Measurements from ENCODE around the gene PDE9A.
"Not testable (repeated sequence)": the region's sequence is repeated elsewhere in the genome, so short reads cannot be mapped to it uniquely, and the experiment has no call there.

The PDE9A gene

DNA sequence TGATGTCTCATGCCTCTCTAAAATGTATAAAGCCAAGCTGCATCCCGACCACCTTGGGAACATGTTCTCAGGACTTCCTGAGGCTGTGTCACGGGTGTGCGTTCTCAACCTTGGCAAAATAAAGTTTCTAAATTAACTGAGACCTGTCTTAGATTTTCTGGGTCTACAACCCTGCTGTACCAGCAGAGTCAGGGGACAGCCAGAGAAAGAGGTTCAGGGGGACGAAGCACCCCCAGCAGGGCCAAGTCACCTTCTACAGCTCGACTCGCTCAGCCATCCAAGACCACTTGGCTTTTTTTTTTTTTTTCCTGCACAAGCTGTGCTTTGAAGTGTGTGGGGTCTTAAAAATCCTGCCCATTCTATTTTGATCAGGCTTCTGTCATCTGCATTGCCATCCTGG is 28.5 kb upstream of the PDE9A start:
- DNase-seq, result no peak

DNA sequence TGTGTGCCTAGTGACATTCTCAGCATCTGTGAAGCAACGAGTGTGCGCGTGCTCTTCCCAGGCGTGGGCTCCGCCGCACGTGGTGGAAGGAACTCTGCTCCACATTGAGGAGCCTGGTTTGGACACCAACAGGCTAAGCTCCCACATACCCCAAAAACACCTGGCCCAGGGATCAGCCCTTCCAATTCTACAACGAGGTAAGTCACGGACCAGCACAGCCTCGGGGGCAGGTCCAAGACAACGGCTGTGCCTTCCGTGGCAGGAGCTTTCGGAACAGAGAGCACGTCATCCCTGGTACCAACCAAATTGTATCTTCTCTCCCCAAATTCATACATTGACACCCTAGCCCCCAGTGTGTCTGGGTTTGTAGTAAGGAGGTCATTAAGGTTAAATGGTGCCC is 27.2 kb upstream of the PDE9A start:
- no peak for DNase-seq

DNA sequence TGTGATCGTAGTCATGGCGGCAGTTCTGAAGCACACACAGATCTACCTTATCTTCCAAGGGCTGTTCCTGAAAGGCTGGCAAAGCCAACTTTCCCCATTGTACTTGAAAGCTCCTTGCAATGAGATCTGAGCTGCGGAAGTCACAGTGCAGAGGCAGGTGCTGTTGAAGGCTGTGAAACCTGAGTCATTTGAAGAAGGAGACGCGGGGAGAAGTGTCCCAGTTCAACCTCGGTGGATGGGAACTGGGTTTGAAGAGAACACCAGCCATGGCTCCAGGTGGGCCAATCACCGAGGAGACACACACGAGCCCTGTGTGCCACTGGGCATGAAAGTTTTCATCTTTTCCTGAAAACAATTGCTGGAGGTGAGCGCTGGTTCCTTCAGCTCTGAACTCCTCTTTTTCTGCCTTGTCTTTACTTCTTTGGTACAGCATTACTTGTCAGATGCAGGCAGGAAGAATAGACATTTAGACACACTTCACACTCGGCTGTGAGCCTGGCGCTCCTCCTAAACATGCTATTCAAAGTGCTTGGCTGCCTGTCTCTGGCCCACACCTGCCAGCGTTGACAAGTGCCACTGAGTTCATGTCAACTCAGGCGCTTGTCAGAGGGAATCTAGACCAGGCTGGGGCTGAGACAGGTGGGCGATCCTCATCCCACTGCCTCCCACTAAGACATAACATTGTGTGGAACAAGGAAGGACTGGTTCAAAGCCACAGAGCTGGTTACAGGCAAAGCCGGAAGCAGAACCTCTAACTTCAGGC is 25.7 kb upstream of the PDE9A start:
- DNase-seq, result no peak

DNA sequence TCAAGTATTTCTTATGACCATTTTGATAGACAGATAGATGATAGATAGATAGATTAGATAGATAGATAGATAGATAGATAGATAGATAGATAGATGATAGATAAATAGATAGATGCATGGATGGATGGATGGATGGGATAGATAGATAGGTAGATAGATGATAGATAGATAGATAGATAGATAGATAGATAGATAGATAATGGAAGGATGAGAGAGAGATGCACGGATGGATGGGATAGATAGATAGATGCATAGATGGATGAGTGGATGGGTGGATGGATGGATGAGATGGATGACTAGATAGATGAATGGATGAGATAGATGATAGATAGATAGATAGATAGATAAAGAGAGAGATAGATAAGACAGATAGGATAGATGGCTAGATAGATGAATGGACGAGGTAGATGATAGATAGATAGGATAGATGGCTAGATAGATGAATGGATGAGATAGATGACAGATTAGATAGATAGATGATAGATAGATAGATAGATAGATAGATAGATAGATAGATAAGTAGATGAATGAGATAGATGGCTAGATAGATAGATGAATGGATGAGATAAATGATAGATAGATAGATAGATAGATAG is 24.9 kb upstream of the PDE9A start:
- DNase-seq, result not testable (repeated sequence)

DNA sequence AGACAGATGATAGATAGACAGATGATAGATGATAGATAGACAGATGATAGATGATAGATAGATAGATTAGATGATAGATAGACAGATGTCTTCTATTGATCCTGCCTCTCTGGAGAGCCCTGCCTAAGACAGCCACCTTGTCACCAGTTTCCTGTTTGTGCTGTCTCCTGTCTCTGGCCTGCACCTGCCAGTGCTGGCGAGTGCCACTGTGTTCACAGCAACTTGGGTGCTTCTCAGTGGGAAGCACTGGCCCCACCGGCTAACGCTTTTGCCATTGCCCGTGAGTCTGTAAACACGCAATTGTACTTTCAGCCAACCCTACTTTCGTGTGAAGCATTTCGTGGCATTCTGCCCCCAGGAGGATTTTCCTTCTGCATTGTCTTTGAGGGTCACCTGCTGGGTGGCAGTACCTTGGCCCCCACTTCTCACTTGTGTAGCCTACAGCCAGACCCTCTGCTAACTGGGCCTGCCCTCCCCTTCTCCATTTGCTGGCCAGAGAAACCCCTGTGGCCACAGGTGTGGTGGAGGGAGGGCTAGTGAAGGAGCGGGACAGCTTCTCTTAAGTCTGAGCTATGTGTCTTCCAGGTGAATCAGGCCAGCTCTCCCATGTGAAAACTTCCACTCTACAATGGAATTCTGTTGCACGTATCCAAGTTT is 23.4 kb upstream of the PDE9A start:
- DNase-seq, result no peak

DNA sequence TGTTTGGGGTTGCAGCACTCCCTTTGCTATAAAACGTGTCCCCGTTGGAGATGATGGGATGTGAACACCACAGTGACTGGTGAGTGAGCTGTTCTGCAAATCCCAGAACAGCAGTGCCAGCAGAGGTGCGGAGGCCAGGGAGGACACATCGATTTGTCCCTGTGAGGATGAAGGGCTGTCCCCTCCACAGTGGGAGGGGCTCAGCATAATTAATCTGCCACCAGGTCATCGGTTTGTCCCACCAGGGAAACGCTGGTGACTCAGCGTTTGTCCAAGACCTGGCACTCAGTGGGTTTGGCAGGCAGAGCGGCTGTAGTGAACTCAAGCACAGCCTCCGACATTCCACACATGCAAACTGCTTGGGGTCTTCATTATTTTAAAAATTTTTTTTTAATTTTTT is 22.8 kb upstream of the PDE9A start:
- DNase-seq, result no peak

DNA sequence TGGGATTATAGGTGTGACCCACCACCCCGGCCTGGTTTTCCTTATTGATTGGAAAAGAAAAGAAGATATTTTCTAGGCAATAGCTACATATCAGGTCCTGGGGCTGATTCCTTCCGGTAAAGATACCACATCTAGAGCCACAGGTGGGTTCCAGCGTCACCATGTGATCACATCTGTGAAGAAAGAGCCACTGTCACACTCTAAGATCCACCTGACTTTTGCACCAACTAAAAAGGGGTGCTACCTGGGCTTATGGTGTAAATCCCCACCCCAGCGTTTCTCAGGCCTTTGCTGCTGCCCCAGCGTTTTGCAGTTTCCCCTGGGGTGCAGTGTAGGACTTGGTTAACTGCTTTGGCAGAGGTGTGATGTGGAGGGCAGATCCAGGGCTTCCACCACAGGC is 22.3 kb upstream of the PDE9A start:
- DNase-seq, result no peak

DNA sequence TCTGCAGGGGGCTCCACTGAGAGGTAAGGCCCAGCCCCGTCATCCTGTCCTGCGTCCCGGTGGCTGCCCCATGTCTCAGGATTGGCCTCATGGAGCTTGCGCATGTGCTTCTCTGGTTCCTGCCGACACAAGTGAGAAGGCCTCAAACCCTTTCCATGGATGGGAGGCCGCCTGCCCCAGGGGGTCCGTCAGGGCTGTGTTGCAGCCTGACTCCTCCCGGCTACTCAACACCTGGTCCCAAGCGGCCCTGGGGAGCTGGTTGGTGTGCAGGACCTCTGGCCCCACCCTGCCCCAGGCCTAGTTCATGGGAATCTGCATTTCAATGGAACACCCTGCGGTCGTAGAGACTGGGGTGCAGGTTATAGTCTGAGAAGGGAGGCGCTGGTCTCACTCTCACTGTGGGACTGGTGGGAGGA is 21.1 kb upstream of the PDE9A start:
- DNase-seq, result no peak

DNA sequence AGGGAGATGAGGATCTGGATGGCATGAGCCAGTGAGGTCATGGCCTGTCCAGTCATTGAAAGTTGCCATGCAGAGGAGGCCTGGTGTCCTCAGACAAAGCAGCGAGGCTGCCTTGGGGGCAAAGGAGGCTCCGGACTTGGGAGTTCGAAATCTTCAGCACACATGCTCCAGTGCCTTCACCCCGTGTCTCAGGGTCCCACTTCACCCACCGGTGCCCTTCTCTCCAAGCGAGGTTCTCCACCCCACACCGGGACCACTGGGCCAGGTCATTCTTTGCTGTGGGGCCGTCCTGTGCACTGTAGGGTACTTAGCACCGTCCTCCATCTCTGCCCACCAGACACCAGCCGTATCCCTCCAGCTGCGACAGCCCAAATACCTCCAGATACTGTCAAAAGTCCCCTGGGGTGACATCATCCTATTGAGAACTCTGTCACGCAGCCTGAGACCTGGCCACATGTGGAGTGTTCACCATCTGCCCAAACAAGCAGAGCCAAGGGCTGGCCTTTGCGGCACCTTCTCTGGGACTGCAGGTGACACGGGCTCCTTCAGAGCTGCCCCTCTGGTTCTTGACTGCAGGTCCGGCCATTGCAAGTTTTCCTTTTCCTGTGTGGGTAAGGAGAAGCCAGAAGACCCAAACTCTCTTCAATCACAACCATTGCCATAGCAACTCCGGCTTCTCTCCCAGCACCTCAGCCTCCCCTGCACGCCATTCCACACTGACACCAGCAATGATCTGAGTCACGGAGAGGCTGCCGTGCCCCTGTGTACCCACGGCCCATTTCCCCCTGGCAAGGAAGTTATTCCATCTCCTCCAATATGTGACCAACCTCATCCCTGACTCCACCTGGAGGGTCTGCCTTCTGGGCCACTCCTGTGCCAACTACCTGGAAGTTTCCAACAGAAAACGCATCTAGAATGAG is 20.4 kb upstream of the PDE9A start:
- DNase-seq, result no peak

DNA sequence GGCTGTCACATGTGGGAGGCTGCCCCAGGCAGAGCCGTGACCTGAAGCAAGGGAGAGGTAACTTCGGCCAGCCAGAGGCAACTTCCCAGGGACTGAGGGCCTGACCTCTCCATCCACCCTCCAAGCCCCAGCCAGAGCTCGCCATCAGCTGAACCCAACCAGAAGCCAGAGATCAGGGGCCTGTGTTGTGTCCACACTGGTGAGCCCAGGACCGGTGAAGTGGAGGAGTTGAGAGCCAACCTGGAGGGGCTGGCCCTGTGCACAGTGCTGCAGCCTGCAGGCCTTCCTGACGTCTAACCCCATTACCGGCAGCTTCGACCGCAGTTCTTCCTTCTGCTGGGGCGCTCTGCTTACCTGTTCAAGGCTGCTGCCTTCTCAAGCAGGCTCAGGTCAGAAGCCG is 19.6 kb upstream of the PDE9A start:
- DNase-seq, result no peak

DNA sequence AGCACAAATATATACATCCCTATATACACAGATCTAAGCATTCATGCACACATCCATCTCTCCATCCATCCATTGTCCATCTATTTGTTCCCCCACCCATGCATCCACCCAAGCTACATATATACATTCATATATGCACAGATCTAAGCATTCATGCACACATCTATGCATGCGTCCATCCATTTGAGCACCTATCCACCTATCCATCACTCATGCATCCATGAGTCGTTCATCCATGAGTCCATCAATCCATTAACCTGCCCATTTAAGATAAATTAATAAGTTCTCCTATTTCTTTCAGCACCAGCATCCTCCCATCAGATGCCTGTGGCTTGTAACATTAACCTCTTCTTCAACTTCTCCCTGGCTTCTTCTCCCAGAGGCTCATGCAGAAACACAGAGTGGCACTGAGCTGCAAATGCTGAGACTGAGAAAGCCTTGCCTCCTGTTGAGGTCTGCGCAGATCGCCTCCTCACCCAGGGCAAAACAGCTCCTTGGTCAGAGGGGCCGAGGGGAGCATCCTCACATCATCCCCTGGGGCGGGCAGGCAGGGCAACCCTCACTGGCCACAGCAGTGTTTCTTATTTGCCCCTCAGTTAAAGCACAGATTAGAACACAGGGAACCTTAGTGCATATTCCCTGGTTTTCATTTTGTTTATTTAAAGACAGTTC is 17.4 kb upstream of the PDE9A start:
- no peak for DNase-seq

DNA sequence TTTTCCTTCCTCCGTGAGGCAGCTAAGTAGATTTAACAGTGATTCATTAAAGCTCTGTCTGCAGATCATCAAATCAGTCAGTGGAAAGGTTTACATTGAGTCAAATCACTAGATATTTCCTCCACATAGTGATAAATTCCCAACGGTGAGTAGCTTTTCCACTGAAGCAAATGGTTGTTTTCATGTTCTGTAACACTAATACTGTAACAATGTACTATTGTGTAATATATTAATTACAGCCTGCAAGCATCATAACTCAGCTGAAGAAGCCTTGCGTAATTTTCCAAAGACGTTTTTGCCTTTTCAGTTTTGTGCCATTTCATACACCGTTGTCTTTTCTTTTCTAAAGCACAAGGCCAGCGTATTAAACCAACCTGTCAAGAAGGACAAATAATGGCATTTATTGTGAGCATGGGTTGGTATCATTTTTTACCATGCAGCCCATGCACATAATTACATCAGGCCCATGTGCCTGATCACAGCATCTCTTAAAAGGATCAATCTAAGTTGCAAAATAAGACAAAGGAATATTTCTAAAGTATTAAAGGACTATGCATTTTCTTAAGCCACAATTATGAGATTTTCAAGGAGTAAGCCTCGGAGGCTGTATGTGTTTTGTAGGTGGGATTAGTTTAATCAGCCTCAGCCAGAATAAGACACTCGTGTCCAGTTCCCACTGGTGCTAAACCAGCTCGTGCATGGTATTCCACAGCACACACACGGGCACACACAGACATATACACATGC is 16.7 kb upstream of the PDE9A start:
- DNase-seq, result no peak

DNA sequence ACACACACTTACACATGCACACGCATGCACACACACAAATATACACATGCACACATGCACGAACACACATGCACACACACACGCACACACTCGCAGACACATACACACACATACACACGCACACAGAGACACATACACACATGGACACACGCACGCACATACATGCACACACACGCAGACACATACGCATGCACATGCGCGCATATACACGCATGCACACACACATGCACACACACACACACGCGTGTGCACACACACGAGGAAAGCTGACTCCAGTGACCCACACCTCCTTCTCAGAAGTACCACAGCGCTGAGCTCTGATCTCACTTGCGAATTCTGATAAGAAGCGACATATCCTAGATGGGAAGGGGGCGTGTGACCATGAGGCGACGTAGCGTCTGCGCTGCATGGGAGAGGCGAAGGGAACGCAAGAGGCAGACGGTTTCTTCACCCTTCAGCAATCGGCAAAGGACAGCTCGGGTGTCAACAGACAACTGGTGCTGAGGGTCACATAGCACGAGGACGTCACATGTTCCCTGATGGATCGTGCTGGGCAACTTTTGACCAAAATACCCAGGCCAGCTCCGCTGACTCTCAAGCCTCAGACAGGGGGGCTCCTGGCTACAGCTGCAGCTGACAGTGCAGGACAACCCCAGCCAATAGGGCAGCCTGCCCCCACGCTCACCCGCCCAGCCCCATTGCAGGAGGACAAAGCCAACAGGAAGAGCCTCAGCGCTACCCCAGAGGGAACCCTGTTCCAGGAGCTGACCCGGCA is 16.0 kb upstream of the PDE9A start:
- DNase-seq, result no peak

DNA sequence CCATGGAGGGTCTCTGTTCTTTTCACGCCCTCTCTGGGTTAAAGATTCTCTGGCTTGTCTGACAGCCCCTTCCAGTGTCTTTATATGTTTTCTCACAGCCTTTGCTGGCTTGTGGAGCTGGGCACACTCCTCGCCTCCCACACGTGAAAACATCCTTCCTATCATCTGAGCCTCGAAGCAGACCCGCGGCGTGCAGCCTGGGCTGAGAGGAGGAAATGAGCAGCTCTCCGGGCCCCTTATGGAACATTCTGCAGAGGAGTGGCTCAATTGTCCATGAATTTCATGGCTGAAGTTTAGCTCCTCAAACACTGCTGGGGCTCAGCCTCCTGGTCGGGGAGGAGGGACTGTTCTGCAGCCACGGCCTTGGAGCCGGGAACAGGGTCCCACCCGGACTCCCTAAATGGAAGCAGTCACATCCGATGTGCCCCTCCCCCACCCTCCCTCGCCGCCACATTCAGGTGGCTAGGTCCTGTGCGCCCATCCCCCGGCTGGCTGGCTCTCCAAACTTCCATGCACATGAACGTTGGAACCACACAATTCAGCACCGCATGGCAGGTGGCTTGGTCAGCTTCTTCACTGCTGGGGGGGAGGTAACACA is 15.1 kb upstream of the PDE9A start:
- DNase-seq, result no peak

DNA sequence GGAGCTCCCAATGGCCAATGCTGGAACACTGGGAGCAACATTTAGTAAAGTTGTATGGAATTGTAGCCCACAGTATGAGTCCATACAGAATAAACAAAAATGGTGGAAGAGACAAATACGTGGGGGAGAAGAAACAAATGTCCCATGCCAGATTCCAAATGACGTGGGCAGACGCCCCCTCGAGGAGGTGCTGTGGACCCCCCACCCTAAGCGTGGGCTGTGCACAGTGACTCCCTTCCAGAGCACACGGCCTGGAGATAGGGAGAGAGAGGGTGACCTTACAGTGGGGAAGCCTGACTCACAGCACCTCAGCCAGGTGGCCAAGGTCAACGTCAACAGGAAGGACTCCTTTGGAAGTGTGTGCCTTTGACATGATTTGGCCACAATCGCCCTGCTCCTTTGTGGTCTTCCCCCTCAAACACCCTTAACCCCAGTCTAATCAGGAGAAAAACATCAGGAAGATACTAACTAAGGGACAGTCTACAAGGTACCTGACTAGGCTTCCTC is 13.7 kb upstream of the PDE9A start:
- no peak for DNase-seq

DNA sequence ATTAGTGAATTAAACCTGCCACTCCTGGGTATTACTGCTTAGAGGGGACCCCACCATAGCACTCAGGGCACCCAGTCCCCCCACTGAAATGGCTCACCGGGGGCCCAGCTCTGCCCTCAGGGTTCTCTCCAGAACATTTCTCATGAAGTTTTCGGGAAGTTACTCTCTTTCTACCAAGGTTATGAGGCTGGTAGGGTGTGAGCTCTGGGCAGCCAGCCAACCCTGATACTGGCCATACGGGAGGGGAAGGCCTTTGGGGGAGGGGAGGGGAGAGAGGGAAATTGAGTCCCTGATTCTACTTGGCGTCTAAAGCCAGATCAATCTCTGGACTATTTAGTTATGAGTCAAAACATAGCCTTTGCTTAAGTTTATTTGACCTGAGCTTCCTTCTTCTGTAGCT is 12.9 kb upstream of the PDE9A start:
- no peak for DNase-seq

DNA sequence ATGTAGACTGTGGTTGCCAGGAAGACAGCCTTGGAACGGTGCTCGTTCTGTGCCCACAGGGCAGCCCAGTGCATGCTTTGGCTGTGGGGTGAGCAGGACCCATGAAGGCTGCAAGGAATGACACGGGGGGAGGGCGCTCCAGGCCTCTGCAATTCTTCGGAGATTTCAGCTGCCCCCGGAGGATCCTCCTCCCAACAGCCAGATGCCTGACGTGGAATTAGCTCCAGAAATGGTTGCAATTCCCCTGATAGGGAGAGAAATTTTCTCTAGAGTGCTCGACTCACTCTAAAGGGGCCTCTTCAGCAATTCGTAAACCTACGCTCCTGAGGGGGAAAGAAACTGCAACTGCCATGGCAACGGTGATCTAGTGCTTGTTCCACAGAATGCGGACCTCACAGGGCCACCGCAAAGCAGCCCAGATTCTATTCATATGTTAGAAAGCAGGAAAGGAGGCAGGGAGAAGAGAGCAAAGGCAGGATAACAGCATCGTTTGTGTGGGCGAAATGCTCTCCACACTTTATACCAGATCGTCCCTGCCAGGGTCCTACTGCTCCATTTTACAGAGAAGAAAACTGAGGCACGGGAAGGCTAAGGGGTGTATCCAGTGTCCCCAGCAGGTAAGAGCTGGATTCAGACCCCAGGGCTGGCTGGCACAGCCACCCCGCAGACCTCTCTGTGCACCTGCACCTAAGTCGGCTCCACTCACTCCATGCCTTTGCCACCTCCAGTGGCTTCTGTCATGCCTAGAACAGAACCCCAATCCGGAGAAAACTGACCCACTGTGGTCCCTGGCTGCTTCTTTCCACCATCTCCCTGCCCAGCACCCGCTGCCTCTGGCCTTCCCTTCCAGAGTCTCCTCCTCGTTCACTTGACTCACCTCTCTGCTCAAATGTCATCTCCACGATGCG is 11.9 kb upstream of the PDE9A start:
- DNase-seq, result no peak

DNA sequence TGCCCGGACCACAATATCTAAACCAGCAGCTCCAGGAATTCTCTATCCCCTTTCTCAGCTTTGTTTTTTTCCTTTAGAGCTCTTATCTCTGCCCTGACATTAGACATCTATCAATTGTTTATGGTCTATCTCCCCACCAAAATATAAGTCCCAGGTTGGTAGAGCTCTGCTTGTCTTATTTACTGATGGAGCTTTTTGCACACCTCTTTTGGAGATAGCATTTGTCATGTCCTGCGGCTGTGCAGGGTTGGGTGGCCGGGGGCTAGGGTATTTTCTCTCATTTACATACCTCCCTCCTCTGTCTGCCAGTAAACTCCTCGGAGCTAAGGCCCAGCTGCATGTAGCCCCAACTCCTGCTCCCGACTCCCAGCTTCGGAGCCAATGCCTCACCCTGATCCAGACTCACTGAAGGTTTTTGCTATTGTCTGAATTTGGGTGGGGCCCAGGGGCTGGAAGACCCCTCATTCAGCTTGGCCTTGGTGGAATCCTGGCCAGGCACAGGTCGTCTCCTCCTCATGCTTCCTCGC is 11.1 kb upstream of the PDE9A start:
- DNase-seq, result no peak

Measured in activated CD4-positive, alpha-beta T cell treated with anti-CD3 and anti-CD28 coated beads, Interleukin-2, Interleukin-6, amounts not matched to agents 100 ng/mL and 50 ng/mL, durations not matched to agents 16 hours and 8 hours (primary cell).